Activated CD4-positive, alpha-beta T cell treated with anti-CD3 and anti-CD28 coated beads, Interleukin-2, amount 50 U/mL, for 48 hours (primary cell): Measurements from ENCODE around the gene CSRP1.

ENCODE experiments used
- DNase-seq, 2 experiments: peaks; one replicate each; pipeline ENCODE4 v3.0.0-alpha.2; 2020

The CSRP1 gene

DNA sequence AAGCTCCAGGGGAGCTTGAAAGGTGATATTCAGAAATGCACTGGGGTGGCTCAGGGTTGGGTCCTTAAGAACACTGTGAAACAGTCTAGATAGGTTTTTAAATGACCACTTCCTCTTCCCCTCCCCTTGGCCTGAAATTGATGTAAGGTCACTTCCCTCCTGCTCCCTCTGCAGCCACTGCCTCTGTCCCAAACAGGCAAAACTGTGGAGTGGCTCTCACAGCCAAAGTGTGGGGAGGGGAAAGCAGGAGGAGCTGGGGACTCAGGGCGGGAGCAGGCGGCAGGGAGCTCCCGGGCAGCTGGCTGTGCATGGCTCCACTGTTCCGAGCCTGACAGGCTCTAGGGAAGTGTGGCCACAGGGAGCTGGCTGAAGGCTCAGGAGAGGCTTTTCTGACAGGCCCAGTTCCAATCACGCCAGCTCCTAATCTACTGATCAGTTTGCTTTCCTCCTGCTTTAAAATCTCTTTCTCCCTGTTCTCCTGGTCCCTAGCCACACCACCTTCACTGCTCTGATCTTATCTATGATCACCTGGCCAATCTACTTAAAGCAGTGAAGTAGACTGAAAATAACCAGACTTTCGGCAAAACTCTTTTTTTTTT lies 5.1 kb upstream of the CSRP1 start:
- no peak for DNase-seq

GRCh38 chr1:201511396-201511940 lies 4.5 kb upstream of the CSRP1 start:
- DNase-seq: no peak

- no peak for DNase-seq
These were observed 3.8 kb upstream of the CSRP1 start for GRCh38 chr1:201510734-201511133.

DNA sequence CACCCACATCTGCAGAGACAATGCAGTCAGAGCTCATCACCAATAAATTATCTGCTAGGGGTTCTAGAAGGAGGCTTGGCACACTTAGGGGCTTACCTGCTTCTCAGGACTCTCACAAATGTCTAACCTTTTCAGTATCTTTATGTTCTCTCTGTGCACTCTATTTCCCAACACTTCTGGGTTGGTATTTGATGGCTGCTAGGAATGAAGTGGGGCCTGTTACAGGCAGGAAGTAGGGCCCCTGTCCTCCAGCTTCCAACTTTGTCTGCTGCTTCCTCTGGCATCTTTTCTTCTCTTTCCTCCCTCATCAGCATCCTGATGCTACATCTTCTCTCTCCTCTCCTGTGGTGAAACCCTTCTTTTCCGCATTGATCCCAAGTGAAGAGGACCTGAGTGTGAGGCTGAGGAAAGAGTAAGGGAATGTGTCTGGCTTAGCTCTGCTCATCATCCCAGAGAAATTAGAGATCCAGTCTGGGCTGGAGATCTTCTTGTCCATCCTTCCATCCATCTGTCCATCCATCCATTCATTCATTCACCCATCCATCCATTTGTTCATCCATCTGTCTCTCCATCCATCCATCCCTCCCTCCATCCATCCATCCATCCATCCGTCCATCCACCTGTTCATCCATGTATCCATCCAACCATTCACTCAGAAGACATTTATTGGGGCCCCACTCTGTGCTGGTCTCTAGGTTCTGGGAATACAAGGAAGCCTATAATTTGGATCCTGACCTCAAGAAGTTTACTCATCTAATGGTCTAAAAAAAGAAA lies 2.9 kb upstream of the CSRP1 start:
- DNase-seq: no peak

DNA sequence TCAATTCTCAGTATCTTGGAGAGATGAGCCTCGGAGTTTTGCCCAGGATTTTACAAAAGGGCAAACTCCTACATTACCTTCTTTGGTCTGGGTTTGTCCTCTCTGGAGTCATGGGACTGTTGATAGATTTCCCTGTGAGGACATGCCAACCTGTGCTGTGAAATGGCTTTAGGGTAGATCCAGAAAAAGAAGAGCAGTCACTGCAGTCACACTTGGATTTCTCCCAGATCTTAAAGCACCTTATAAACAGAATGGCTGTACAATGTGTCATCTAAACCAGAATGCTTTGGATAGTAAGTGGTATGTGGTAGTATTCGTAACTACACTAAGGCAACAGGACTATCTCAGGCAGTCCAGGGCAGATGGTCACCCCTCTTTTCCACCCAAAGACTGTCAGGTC lies 1.9 kb upstream of the CSRP1 start:
- no peak for DNase-seq

- DNase-seq: no peak
These were observed 395 bp upstream of the CSRP1 start for GRCh38 chr1:201507360-201507675.

GRCh38 chr1:201506092-201506491 lies 831 bp downstream of the CSRP1 start:
- no peak for DNase-seq

GRCh38 chr1:201505503-201505890 lies 1.4 kb downstream of the CSRP1 start:
- no peak for DNase-seq

GRCh38 chr1:201504799-201505502 lies 2.0 kb downstream of the CSRP1 start:
- DNase-seq: no peak

DNA sequence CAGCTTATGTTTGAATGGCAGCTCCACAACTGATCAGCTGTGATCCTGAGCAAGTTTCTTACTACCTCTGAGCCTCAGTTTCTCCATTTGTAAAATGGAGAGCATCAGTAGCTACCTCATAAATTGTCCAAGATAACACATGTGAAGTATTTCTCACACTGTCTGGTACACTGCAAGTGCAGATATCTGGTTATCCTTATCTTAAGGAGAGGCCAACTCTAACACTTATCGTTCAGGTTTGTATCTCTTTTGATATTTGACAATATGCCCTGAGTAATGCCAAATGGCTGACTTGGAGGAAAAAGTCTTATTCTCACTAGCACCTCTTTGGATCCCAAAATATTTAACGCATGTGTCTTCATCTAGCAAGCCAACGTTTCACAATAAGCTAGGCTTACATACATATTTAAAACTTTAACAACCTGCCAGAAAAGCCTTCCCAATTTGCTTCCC lies 2.7 kb downstream of the CSRP1 start:
- no peak for DNase-seq

- no peak for DNase-seq
These were observed 3.3 kb downstream of the CSRP1 start for GRCh38 chr1:201503397-201504176.

- DNase-seq: no peak
These were observed 4.4 kb downstream of the CSRP1 start for GRCh38 chr1:201502511-201502857.

DNA sequence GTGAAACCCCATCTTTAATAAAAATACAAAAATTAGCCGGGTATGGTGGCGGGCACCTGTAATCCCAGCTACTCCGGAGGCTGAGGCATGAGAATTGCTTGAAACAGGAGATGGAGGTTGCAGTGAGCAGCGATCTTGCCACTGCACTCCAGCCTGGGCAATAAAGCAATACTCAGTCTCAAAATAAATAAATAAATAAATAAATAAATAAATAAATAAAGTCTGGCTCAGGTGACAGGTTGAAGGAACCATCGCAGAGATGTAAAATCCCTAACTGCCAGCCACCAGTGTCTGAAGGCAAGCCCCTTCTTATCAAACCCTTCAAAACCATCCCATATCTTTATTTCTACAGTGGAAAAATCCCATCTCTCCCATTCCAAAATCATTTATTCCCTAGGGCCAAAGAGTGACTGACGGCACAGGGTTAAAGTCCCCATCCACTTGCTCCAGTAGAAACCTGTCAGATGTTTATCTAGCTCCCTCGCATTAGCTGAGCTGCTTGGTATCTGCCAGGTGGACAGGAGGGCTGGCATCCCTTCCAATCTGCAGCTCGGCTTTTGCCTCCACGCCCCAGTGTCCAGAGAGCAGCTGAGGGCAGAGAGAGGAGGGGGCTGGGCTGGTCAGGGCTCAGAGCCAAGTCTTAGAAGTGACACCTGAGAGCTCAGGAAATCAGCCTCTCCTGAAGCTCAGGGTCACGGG lies 5.0 kb downstream of the CSRP1 start:
- DNase-seq: no peak

GRCh38 chr1:201501144-201501543 lies 5.8 kb downstream of the CSRP1 start:
- DNase-seq: no peak

DNA sequence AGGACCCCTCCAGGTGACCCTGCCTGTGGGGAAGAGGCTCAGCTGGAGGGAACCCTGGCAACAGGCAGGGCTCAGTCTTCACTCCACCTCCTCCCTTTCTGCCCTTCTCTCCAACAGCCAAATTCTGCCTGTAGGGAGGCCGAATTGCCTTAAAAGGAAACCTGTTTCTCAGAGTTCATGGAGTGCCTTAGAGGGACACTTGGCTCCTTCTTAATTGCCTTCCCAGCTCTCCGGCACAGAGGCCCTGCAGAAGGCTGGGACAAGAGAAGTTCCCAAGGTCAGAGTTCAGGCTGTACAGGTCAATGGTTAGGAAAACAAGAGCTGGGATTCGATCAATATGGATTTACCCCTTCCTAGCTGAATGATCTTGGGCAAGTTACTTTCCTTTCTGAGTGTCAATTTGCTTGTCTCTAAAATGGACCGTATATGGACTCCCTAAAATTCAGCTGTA lies 6.2 kb downstream of the CSRP1 start:
- no peak for DNase-seq

GRCh38 chr1:201499795-201500669 lies 6.9 kb downstream of the CSRP1 start:
- DNase-seq: no peak

DNA sequence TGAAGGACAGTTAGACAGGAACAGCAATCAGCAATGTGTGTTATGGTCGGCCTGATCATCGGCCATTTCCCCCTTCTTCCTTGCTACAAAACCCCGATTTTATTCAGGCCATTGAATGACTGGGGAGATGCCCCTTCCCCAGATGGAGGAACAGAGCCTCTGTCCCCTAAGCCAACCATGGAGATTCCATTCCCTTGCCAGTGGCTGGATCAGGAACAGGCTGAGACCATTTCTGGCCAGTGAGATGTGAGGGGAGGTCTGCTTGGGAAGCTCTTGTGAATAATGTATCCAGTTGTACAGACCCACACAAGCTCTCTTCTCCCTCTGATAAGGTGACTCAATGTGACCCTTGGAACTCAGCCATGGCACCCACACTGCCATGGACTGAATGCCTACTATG lies 7.7 kb downstream of the CSRP1 start:
- no peak for DNase-seq

DNA sequence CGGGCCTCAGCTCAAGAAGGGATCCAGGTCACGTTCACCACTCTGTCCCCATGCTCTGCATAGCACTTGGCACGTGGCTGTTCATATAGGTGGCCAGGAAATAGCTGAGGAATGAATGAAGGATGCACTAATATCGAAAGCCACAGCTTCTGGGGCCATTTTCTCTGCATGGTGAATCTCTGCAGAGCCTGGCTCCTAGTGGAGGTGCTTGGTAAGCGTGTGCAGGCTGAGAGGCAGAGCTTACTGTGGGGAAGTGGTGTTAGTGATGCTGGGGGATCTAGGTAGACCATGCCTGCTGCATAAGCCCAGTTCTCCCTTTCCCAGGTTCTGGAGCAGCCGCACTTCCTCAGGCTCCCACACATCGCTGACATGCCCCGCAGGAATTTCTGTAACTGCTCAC lies 8.3 kb downstream of the CSRP1 start:
- DNase-seq: no peak

DNA sequence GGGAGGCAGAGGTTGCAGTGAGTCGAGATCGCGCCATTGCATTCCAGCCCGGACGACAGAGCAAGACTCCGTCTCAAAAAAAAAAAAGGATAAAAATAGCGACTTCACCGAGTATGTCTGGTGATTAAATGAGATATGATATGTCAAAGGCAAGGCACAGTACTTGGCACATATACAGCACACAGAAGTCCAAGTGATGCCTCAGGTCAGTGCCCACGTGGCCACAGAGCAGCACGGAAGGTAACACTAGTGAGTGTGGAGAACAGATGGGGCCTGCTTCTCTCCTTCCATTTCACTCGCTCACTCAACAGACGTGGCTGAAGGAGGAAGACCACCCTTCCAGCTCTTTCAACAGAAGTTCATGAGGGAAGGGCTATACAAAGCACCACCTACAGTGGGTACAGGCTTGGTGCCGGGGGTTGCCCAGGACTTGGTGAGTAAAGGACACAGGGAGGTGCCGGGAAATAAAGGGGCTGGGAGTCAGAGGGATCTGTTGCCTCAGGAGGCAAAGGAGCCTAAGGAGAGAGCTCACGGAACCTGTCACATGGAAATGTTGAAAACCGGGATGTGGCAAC lies 8.9 kb downstream of the CSRP1 start:
- DNase-seq: no peak

- no peak for DNase-seq
These were observed 10.6 kb downstream of the CSRP1 start for GRCh38 chr1:201496296-201496690.
